GM21526 (cell line): ENCODE data around the gene CDC20B.

Experiments
- ATAC-seq: cut with Tn5 transposase; IDR thresholded peaks from one replicate; pipeline ENCODE4 v1.9.1; 2021; ENCODE audit warnings: moderate library complexity; ENCODE audit not compliant: unreplicated experiment, low FRiP score

CDC20B gene

DNA sequence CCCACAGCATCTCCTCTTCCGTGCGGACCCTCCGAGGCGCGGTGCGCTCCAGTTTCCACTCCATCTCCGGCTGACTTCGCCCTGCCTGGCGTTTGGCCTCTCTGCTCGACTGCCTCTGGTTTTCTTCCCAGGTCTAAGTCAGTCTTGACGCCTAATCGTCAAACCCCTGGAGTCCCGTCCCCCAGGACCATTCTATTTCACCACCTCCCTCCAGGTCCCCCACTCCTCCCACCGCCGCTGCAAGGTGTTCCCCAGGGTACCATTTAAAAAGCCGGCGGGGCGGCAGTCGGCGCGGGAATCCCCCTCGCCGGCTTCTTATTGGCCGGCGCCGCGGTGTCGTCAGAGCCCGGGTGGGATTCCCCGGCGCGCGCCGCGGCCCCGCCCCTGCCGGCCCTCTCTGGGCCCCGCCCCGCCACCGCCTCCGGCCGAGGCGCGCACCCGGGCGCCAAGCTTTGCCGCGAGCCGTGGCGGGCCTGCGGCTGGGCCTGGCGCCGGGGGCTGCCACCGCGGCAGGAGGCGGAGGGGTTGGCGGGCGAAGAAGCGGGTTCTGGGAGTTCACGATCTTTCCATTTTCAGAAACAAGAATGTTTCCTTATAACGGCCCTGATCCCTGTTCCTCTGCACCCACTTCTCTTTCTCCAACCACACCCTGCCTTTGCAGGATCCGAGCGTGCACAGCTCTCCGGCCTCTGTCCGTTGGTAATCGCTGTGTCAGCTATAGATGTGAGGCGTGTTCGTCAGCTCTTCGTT is at the start of gene CDC20B:
TSS of gene CDC20B (minus strand) at position 241 of the 750 bp plus-strand sequence. CDS start at position 64, 177 bp downstream.
- peak; percentile 77 for ATAC-seq

DNA sequence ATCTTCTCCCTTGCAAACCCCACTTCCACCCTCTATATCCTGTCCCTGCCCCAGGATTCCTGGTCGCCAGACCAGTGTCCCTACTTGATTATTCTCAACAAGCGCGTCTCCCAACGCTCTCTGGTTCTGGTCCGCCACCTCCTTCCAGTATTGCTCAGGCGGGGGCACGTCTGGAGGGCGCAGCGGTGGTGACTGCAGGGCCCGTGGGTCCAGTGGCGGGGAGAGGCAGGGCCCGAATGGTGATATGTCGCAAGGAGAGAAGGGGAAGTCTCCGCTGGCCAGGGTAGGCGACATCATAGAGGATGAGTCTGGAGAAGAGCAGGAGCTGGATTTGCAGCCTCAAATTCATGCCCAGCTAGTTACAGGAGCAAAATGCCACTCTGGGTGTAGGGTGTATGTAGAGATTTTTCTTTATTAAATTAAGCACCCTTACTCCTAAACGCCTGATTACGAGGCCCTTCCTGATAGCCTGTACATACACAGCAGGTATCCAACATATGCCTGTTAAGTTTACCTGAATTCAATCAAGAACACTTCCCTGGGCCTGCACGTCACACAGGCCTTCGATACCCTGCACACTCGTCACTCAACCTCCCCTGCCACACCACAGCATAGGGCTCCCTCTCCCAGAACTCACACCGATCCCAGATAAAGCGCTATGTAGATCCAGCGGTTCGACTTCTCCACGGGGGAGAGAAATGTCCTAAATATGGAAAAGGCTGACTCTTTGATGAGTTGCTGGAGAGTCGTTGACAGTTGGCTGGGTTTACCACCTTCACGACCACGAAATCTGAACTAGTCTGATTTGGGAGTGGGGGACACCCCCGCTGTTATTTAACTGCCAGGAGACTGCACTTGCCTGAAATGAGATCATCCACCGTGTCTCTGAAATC is 49.4 kb upstream of the CDC20B start:
- no peak for ATAC-seq

- no peak for ATAC-seq
Observed at GRCh38 chr5:55220433-55221185, 47.6 kb upstream of the CDC20B start.

GRCh38 chr5:55219770-55220169 is 46.8 kb upstream of the CDC20B start:
- no peak for ATAC-seq

DNA sequence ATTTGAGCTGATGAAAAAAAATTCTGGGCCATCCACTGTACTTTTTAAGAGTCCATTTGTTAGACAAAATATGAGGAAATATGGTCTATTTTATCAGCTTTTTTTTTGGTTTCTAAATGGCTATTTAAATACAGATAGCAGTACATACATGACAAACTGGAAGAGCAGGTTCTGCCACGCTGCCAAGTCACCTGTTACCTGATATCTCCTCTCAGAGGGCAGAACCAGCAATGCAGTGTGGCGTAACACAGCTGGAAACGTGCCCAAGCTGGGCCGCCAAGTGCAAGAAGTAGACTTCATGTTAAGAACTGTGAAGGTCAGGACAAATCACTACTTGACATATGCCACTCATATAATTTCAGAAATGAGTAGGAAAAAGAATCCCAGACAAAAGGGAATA is 46.0 kb upstream of the CDC20B start:
- ATAC-seq, result no peak

DNA sequence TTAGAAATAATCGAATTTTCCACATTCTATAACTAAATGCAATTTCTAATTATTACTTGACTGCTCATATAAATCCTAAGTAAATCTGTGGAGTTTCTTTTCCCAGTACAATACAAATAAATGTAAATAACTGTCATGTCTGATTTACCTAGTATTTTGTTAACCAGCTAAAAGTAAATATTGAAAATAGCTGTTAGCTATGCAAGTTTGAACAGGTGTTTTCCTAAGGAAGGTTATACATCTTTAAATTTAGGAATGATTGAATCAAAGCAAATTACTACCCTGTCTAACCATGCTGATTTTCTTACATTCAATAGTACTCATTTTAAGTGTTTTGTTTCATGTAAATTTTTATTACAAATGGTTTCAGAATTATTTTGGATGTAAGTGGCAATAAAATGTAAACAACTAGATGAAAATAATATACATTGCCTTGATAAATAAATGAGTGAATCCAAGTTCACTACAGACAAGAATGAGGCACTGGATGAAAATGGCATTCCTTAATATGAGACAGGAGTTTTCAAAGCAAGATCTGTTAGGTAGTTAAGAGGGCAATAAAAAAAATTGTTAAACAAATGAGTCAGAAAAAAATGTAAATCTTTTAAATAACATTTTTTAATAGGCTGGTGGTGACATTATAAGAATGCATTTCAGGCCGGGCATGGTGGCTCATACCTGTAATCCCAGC is 38.4 kb upstream of the CDC20B start:
- no peak for ATAC-seq

DNA sequence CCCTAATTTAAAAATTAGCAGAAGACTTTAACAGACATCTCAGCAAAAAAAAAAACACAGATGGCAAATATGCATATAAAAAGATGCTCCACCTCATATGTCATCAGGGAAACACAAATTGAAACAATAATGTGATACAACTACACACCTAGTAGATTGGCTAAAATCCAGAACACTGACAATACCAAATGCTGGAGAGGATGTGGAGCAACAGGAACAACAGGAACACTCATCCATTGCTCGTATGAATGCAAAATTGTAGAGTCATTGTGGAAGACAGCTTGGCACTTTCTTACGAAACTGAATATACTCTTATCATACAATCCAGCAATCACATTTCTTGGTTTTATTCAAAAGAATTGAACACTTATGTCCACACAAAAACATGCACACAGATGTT is 32.0 kb upstream of the CDC20B start:
- ATAC-seq, result no peak

GRCh38 chr5:55191165-55191564 is 18.2 kb upstream of the CDC20B start:
- no peak for ATAC-seq

DNA sequence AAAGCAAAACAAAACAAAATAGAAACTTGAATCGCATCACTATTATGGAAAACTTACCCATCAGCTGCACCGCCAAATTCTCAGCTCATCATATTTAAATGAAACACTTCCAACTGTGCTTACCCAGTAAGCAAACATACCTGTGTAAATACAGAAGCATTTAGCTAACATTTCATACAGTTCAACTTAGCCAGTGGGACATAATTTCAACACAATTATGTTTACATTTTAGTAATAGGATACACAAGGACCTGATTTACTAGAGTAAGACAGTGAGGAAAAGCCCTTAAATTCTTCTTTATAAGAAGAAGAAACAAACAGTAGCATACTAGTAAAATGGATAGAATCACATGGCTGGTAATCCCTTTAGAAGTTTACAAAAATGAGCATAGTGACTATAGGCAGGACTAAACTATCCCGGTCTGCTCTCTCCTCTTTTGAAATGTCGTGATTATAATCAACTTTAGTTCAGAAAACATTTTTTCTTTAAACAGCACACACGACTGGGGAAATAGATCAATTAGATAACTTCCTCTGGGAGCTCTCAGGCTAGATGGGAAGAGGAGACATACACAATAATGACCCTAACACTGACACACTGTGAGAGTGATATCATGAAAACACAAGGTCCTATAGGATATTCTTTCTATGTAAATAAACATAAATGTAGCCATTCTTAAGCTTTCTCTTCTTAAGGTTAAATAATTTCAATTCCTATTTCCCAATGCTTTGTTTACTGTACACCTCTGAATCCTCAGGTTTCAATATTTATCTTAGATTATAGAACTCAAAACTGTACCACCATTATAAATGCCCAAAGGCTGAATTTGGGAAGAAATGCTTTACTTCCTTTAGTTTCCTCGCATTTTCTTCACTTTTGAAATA is 15.9 kb upstream of the CDC20B start:
- ATAC-seq, result no peak

GRCh38 chr5:55187370-55187769 is 14.4 kb upstream of the CDC20B start:
- no peak for ATAC-seq

GRCh38 chr5:55180016-55180415 is 7.0 kb upstream of the CDC20B start:
- no peak for ATAC-seq

DNA sequence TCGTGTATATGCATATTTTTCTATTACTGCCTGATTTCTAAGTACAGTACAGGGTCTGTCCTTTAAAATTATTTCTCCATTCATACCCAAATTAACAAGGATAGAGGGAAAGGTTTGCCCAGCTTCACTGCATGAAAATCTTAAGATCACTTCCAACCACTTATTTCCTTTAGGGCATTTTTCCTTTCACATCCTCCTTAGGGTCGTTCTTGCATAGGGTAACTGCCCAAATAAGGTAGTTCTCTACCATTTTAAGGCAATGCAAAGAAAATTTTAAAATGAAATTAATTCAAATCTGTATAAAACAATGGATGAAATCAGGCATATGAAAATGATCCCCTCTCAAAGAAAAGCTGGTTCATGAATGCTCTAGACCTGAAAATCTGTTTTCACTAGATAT is 4.1 kb upstream of the CDC20B start:
- no peak for ATAC-seq

- ATAC-seq, result no peak
Observed at GRCh38 chr5:55176176-55176818, 3.3 kb upstream of the CDC20B start.

DNA sequence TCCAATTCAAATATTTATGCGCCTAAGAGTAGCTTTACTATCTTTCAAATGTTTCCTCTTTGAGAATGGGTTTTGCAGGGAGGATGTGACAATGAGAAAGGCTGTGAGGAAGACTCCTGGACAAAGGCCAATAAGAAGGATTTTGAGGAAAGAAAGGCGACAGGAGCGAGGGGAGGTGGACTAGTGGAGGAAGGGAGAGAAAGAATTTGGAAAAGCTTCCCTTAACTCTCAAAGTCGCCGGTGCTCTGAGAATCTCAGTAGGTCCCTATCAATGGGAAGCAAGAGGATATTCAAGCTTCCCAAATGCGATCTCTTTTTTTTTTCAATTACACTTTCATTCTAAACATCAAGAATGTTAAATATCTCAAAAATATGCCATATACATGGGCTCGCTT is 2.8 kb upstream of the CDC20B start:
- ATAC-seq, result no peak

- peak; percentile 14 for ATAC-seq
Observed at GRCh38 chr5:55173687-55174230, 782 bp upstream of the CDC20B start.

GRCh38 chr5:55172051-55172899 is 702 bp downstream of the CDC20B start:
- ATAC-seq, result peak; percentile 63

DNA sequence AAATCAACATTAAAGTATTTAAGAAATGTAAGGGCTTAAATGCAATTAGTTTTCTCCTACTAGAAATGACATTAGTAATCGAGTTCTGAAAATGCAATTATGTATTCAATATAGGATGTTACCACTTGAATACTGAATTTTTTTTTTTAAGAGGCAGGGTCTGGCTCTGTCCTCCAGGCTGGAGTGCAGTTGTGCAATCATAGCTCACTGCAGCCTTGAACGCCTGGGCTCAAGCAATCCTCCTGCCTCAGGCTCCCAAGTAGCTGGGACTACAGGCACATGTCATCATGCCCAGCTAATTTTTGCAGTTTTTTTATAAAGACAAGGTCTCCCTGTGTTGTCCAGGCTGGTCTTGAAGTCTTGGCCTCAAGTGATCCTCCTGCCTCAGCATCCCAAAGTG is 1.5 kb downstream of the CDC20B start:
- ATAC-seq, result no peak

- ATAC-seq, result no peak
Observed at GRCh38 chr5:55162666-55163065, 10.3 kb downstream of the CDC20B start.
